HepG2 (cell line): ENCODE results near the gene APOBEC3H.

Experiments
- CAMTA2 ChIP-seq: sonication (generic); formaldehyde crosslinking; IDR thresholded peaks from 2 replicates; pipeline ENCODE4 v1.4.0; 2020; ENCODE audit warnings: mild to moderate bottlenecking, missing genetic modification reagents, borderline replicate concordance
- MAX ChIP-seq: IDR thresholded peaks from 2 replicates; pipeline ENCODE4 v1.6.1; 2012; ENCODE audit warnings: inconsistent platforms
- USF2 ChIP-seq, 2 experiments: sonication (generic) in 1 of 2; formaldehyde crosslinking in 1 of 2; IDR thresholded peaks; 2 replicates each; pipeline versions ENCODE4 v1.5.1 to v1.6.1; 2011 to 2020; ENCODE audit warnings: borderline replicate concordance in 1 of 2, low read depth in 1 of 2, low read length in 1 of 2, mild to moderate bottlenecking in 1 of 2, missing genetic modification reagents in 1 of 2, moderate library complexity in 1 of 2
- ZNF747 ChIP-seq: sonication (generic); formaldehyde crosslinking; IDR thresholded peaks from 2 replicates; pipeline ENCODE4 v1.8.1; 2023; ENCODE audit warnings: missing genetic modification reagents, mild to moderate bottlenecking, borderline replicate concordance

- TF ChIP-seq ZNF747 = no peak
- no peak for TF ChIP-seq USF2 (IDR thresholded peaks at IDR 0.05; ENCODE audit: low read depth, low read length)
- no peak for TF ChIP-seq USF2 (CRISPR knock-in tag; IDR thresholded peaks at IDR 0.05; ENCODE audit: borderline replicate concordance)
- no peak for TF ChIP-seq MAX
- no peak for TF ChIP-seq CAMTA2
These were observed 36.8 kb downstream of the APOBEC3H start for GRCh38 chr22:39133871-39134270.
